Panc1 (cell line): ENCODE data around the gene CHRND. TPM values are rescaled to one million over a fixed set of nuclear protein-coding genes. Genes with fewer than 3 reads are reported as not detected.

Source experiments
- ATAC-seq: fragments of 200-7000 bp; cut with Tn5 transposase; 2 replicates; pipeline ENCODE4 v1.9.1; 2020; ENCODE audit warnings: mild to moderate bottlenecking, moderate library complexity
- BruUV-seq: library from RNA; stranded (reverse); fragments of 400-500 nt; replicated peaks from 2 replicates; lab custom pipeline; 2021; lab: Mats Ljungman, UMichigan
- CTCF ChIA-PET: fragments of 300-600 bp; sonication (Branson Sonifier 250); formaldehyde crosslinking; loops from one replicate; lab custom pipeline; 2022; ENCODE audit warnings: antibody characterized with exemption; lab: Charles Lee
- POLR2A ChIA-PET: fragments of 300-600 bp; sonication (Branson Sonifier 250); formaldehyde crosslinking; loops from one replicate; lab custom pipeline; 2022; ENCODE audit warnings: antibody characterized with exemption; lab: Charles Lee
- DNase-seq: peaks from one replicate; pipeline ENCODE4 v3.0.0-alpha.2; 2010; ENCODE audit warnings: low read depth, low spot score
- H3K27ac ChIP-seq: 2 replicates; pipeline ENCODE4 v1.5.1; 2011; ENCODE audit warnings: mild to moderate bottlenecking, low read length, inconsistent platforms
- H3K27me3 ChIP-seq: fragments of 200-500 bp; sonication (Bioruptor generic); 2 replicates; pipeline ENCODE4 v1.6.0; 2014; ENCODE audit warnings: low read length, inconsistent platforms; ENCODE audit not compliant: control insufficient read depth, insufficient read depth
- H3K36me3 ChIP-seq: fragments of 200-500 bp; sonication (Bioruptor generic); 2 replicates; pipeline ENCODE4 v1.5.1; 2014; ENCODE audit warnings: inconsistent platforms, mild to moderate bottlenecking, low read length, moderate library complexity; ENCODE audit not compliant: control insufficient read depth, insufficient read depth
- H3K4me1 ChIP-seq: 2 replicates; pipeline ENCODE4 v1.5.1; 2011; ENCODE audit warnings: inconsistent platforms, mild to moderate bottlenecking, low read length, moderate library complexity; ENCODE audit not compliant: control insufficient read depth, insufficient read depth
- H3K4me3 ChIP-seq, 2 experiments: 2 replicates each; pipeline ENCODE4 v1.5.1; 2011 to 2012; ENCODE audit warnings: low read depth in 2 of 2, low read length in 2 of 2, mild to moderate bottlenecking in 2 of 2, inconsistent platforms in 1 of 2, moderate library complexity in 1 of 2
- H3K9me3 ChIP-seq: fragments of 200-500 bp; sonication (Bioruptor generic); 2 replicates; pipeline ENCODE4 v1.5.1; 2014; ENCODE audit warnings: low read depth, mild to moderate bottlenecking, inconsistent platforms, low read length, moderate library complexity; ENCODE audit not compliant: control insufficient read depth, insufficient read depth
- CTCF ChIP-seq: fragments of 450-650 bp; IDR thresholded peaks from 2 replicates; pipeline ENCODE4 v1.5.1; 2017; ENCODE audit warnings: mild to moderate bottlenecking
- POLR2AphosphoS5 ChIP-seq: IDR thresholded peaks from 2 replicates; pipeline ENCODE4 v1.6.1; 2012; ENCODE audit warnings: mild to moderate bottlenecking, low read depth, low read length, moderate library complexity
- REST ChIP-seq, 2 experiments: IDR thresholded peaks; 2 replicates each; pipeline ENCODE4 v1.6.1; 2011 to 2012; ENCODE audit warnings: low read depth in 2 of 2, control low read depth in 1 of 2, low read length in 1 of 2, mild to moderate bottlenecking in 1 of 2, moderate library complexity in 1 of 2; ENCODE audit not compliant: insufficient read depth in 1 of 2
- SIN3A ChIP-seq: IDR thresholded peaks from 2 replicates; pipeline ENCODE4 v1.6.1; 2012; ENCODE audit warnings: low read depth, mild to moderate bottlenecking, low read length, moderate library complexity, borderline replicate concordance; ENCODE audit not compliant: insufficient read depth
- TCF7L2 ChIP-seq: IDR thresholded peaks from 2 replicates; pipeline ENCODE4 v1.6.1; 2011; ENCODE audit warnings: mild to moderate bottlenecking, low read depth, low read length, inconsistent platforms
- in situ Hi-C: cut with HindIII; loops from 2 replicates; pipeline ENCODE4 v1.10.0; 2016; ENCODE audit warnings: low sequenced_read_pairs, low pct_unique_long_range_greater_than_20kb
- intact Hi-C: fragments of 100-400 bp; cut with micrococcal nuclease; formaldehyde crosslinking; loops from one replicate; pipeline ENCODE4 v1.10.0; 2022; ENCODE audit not compliant: unreplicated experiment
- total RNA-seq: library from RNA; stranded (reverse); gene quantifications from one replicate; pipeline ENCODE4 v1.2.1, GENCODE V29; 2021; ENCODE audit not compliant: unreplicated experiment

Gene CHRND
- total RNA-seq, 1 experiment from 2014 or later, result not detected

- TF ChIP-seq TCF7L2, result no peak
- no peak for TF ChIP-seq POLR2AphosphoS5
- no peak for TF ChIP-seq SIN3A
- no peak for TF ChIP-seq CTCF
- TF ChIP-seq REST (IDR thresholded peaks at IDR 0.05; ENCODE audit: insufficient read depth in 1 of 2, low read depth in 2 of 2, low read length in 1 of 2), result no peak
- no TSS peak for BruUV-seq
- Histone ChIP-seq H3K36me3 (no peaks in the 10 kb centered on the region), H3K27ac (no peak overlapping the region), H3K9me3 (no peaks in the 10 kb centered on the region; the same call in 1 of the 2 replicates), H3K4me1 (no peaks in the 10 kb centered on the region), H3K27me3 (no peaks in the 10 kb centered on the region), H3K4me3 (no peak overlapping the region)
- intact Hi-C loops, result no loop called here
- in situ Hi-C loops, result no loop called here
- ChIA-PET CTCF (no interaction called here), POLR2A (no interaction called here)
- ATAC-seq (no peak), DNase-seq (no peak)
Measured at GRCh38 chr2:232537499-232537898, 11.5 kb downstream of the CHRND start.

GRCh38 chr2:232538671-232539070, 12.7 kb downstream of the CHRND start:
- Histone ChIP-seq H3K36me3 (no peaks in the 10 kb centered on the region), H3K4me1 (no peaks in the 10 kb centered on the region), H3K4me3 (no peak overlapping the region), H3K27me3 (no peaks in the 10 kb centered on the region), H3K27ac (no peak overlapping the region), H3K9me3 (no peaks in the 10 kb centered on the region; the same call in 1 of the 2 replicates)
- no TSS peak for BruUV-seq
- in situ Hi-C loops, result no loop called here
- TF ChIP-seq POLR2AphosphoS5 (no peak), REST (IDR thresholded peaks at IDR 0.05; ENCODE audit: insufficient read depth in 1 of 2, low read depth in 2 of 2, low read length in 1 of 2) (no peak), CTCF (no peak), SIN3A (no peak), TCF7L2 (no peak)
- DNase-seq (no peak), ATAC-seq (no peak)
- POLR2A ChIA-PET, result interaction anchor here (0.6 kb wide), 3 partner anchors 12 to 577 kb away, joined by 10 to 20 read pairs (median 19); no protein-coding TSS in a partner anchor
- intact Hi-C loops, result no loop called here
- CTCF ChIA-PET, result no interaction called here
